ENCODE data around the gene SPAAR. TPM values are rescaled to one million over a fixed set of nuclear protein-coding genes. Genes with fewer than 3 reads are reported as not detected.

Gene SPAAR
- total and polyA plus RNA-seq, 7 donors, result 2.5 to 4.6 (median 3.6) TPM

DNA sequence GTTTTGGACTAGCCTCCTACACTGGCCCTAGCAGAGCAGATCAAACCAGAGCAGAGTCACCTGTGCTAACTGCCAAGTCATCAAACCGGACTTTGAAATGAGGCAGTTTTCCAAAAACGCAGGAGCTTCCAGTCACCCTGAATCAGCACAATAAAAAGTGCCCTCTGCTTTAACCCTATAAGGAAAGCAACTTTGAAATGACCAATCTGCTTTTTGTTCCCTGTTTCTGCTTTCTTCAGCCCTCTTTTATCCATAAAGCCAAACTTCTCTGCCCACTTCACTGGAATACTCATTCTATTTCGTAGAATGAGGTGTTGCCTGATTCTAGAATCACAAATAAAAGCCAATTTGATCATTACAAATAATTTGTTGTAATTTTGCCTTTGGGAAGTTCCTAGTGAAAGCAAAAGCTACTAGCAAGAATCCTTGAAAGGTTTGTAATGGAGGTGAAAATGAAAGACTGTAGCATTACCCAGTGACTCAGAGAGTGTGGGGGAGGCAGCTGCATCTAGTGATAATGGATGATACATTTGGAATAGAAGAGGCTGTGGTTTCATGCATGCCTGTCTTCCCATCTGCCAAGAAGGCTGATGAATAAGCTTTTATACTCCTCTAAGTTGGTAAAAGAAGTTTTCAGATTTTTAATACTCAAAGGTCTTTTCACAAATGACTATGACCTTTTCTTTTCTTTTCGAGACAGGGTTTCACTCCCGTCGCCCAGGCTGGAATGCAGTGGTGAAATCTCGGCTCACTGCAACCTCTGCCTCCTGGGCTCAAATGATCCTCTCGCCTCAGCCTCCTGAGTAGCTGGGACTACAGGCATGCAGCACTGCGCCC lies 14.9 kb downstream of the SPAAR start:
- 50 to 69% (median 58%) methylated on average over 9 of the region's 9 CpGs for WGBS, 3 donors
- H3K27me3 ChIP-seq (ENCODE audit: insufficient read depth in 3 of 3, low read length in 2 of 3), result no peaks in the 10 kb centered on the region
- DNase-seq (peak in 1 of 2 donors; percentile 30), ATAC-seq (peak; percentile 66 to 85 (median 76))
- peak overlapping the region; percentile 51 for H3K27ac ChIP-seq
- H3K36me3 ChIP-seq (ENCODE audit: insufficient read depth in 1 of 2, low read depth in 1 of 2), result no peaks in the 10 kb centered on the region
- TF ChIP-seq, protein P1, sequence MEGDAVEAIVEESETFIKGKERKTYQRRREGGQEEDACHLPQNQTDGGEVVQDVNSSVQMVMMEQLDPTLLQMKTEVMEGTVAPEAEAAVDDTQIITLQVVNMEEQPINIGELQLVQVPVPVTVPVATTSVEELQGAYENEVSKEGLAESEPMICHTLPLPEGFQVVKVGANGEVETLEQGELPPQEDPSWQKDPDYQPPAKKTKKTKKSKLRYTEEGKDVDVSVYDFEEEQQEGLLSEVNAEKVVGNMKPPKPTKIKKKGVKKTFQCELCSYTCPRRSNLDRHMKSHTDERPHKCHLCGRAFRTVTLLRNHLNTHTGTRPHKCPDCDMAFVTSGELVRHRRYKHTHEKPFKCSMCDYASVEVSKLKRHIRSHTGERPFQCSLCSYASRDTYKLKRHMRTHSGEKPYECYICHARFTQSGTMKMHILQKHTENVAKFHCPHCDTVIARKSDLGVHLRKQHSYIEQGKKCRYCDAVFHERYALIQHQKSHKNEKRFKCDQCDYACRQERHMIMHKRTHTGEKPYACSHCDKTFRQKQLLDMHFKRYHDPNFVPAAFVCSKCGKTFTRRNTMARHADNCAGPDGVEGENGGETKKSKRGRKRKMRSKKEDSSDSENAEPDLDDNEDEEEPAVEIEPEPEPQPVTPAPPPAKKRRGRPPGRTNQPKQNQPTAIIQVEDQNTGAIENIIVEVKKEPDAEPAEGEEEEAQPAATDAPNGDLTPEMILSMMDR (IDR thresholded peaks at IDR 0.05), result no peak
- H3K9me3 ChIP-seq, result no peaks in the 10 kb centered on the region
- H3K4me1 ChIP-seq, result peaks cover 19% of the 10 kb centered on the region
- intact Hi-C loops (cut with DNase I), result no loop called here
- no peak overlapping the region for H3K4me3 ChIP-seq

DNA sequence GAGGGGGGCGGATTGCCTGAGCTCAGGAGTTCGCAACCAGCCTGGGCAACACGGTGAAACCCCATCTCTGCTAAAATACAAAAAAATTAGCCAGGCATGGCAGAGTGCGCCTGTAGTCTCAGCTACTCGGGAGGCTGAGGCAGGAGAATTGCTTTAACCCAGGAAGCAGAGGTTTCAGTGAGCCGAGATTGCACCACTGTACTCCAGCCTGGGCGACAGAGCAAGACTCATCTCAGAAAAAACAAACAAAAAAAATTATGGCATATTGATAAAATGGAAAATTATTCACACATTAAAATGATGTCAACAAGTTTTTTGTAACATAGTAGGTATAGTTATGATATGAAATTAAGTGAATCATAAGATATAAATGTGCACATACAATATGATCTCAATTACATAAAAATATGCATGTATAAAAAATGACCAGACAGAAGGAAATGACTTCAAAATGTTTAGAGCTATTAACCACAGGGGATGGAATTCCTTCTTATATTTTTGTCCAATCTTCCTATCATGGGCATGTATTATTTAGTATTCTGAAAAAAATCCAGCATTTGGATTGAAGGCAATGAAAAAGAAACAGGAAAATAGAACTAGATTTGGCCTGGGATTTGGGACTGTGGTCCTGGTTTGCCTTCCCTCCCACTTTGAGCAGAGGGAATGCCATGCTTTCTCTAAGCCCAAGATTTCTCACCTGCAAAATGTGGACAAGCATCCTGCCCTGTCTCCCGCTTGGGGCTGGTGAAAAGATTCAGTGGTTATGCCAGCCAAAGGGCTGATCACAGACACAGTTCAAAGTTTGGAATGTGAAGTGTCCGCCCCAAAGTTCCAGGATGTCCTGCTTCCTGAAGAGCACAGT lies 19.5 kb downstream of the SPAAR start:
- Histone ChIP-seq H3K4me1 (peaks cover 3% of the 10 kb centered on the region), H3K27ac (no peak overlapping the region), H3K27me3 (ENCODE audit: insufficient read depth in 3 of 3, low read length in 2 of 3) (peaks cover 0 to 2% (median 0%) of the 10 kb centered on the region in 3 donors), H3K4me3 (no peak overlapping the region), H3K36me3 (ENCODE audit: insufficient read depth in 1 of 2, low read depth in 1 of 2) (no peaks in the 10 kb centered on the region), H3K9me3 (no peaks in the 10 kb centered on the region)
- intact Hi-C loops (cut with DNase I), result no loop called here
- DNase-seq (no peak), ATAC-seq (peak in 1 of 4 donors; percentile 26)
- TF ChIP-seq, protein P1 (IDR thresholded peaks at IDR 0.05), result no peak
- WGBS, 3 donors, result 77 to 84% (median 80%) methylated on average over 9 of the region's 9 CpGs

DNA sequence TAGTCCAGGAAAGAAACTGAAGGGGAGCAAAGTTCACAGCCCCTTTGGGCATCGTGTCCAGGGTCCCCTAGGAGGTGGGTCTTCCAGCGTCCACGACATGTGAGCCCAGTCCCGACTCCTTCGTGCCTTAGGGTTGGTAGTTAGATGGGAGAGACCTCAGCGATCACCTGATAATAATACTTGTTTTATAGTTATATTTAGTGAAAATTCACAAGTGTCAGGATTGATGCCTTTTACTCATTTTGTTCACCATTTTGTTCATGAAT lies 20.1 kb downstream of the SPAAR start:
- intact Hi-C loops (cut with DNase I), result no loop called here
- TF ChIP-seq, protein P1 (IDR thresholded peaks at IDR 0.05), result no peak
- Histone ChIP-seq H3K4me3 (no peak overlapping the region), H3K27ac (no peak overlapping the region), H3K36me3 (ENCODE audit: insufficient read depth in 1 of 2, low read depth in 1 of 2) (no peaks in the 10 kb centered on the region), H3K9me3 (no peaks in the 10 kb centered on the region), H3K27me3 (ENCODE audit: insufficient read depth in 3 of 3, low read length in 2 of 3) (peaks cover 0 to 2% (median 0%) of the 10 kb centered on the region in 3 donors), H3K4me1 (no peaks in the 10 kb centered on the region)
- WGBS, 3 donors, result 70 to 79% (median 74%) methylated on average over 6 of the region's 6 CpGs
- ATAC-seq, result no peak
- DNase-seq, result no peak

DNA sequence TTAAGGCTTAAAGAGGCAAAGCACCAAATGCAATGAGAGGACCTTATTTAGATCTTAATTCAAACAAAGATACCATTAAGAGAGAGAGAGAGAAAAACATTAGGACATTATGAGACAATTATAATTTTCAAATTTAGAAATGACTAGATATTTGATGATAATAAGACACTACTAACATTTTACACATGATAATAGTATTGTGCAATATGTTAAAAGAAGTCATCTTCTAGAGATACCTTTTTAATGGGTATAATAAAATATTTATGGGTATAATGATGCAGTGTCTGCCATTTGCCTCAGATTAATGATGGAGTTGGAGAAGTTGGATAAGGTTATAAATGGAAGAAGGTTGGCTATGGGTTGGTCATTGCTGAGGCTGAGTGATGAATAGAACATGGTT lies 21.2 kb downstream of the SPAAR start:
- Histone ChIP-seq H3K9me3 (no peaks in the 10 kb centered on the region), H3K27ac (no peak overlapping the region), H3K27me3 (ENCODE audit: insufficient read depth in 3 of 3, low read length in 2 of 3) (peaks cover 0 to 2% (median 0%) of the 10 kb centered on the region in 3 donors), H3K4me1 (no peaks in the 10 kb centered on the region), H3K4me3 (no peak overlapping the region), H3K36me3 (ENCODE audit: insufficient read depth in 1 of 2, low read depth in 1 of 2) (no peaks in the 10 kb centered on the region)
- ATAC-seq (no peak), DNase-seq (no peak)
- intact Hi-C loops (cut with DNase I), result no loop called here
- TF ChIP-seq, protein P1 (IDR thresholded peaks at IDR 0.05), result no peak
